Mesothelial cell of epicardium (in vitro differentiated cells): ENCODE data around the gene PDE4D. TPM values are rescaled to one million over a fixed set of nuclear protein-coding genes. Genes with fewer than 3 reads are reported as not detected.

ENCODE experiments used
- DNase-seq, 2 experiments: peaks; one replicate each; pipeline ENCODE4 v3.0.0; 2021; ENCODE audit warnings: low spot score in 2 of 2; ENCODE audit not compliant: unreplicated experiment in 2 of 2
- H3K27ac Mint-ChIP-seq: 2 replicates; pipeline ENCODE4 v1.8.0; 2021; ENCODE audit warnings: mixed read lengths
- H3K27me3 Mint-ChIP-seq: 2 replicates; pipeline ENCODE4 v1.8.0; 2021; ENCODE audit warnings: low read depth, mixed read lengths
- H3K36me3 Mint-ChIP-seq: 2 replicates; pipeline ENCODE4 v1.8.0; 2021; ENCODE audit warnings: mixed read lengths
- H3K4me1 Mint-ChIP-seq: 2 replicates; pipeline ENCODE4 v1.8.0; 2021; ENCODE audit warnings: mixed read lengths
- H3K4me3 Mint-ChIP-seq: 2 replicates; pipeline ENCODE4 v1.8.0; 2021; ENCODE audit warnings: mild to moderate bottlenecking, moderate library complexity, mixed read lengths
- H3K9me3 Mint-ChIP-seq: 2 replicates; pipeline ENCODE4 v1.8.0; 2021; ENCODE audit warnings: mixed read lengths
- total RNA-seq: library from RNA; stranded (reverse); gene quantifications from 3 replicates; pipeline ENCODE4 v1.2.1, GENCODE V29; 2021
- TF ChIP-seq, protein P1 (sequence below): fragments of 200-600 bp; sonication (generic); IDR thresholded peaks from one replicate; pipeline ENCODE4 v1.5.0; 2021; ENCODE audit warnings: antibody characterized with exemption; ENCODE audit not compliant: unreplicated experiment

PDE4D gene
- total RNA-seq, 1 donor from 2014 or later, result 105 TPM

DNA sequence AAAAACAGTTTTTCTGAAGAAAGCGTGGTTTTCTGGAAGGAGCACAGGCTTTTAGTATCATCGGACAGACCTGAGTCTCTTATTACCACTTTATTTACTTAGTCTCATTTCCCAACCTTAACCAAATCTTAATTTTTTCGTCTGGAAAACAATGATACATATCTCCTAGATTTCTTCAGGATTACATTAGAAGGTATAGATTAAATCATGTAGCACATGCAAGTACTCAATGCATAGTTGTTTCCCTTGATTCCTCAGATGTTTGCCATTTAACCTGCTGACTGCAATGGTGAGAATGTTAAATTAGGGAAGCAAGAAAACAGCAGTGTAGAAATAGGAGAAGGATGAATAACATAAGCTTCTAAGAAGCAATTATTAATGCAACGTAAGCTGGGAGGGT lies 289.4 kb downstream of the PDE4D start:
- Mint-ChIP-seq H3K4me1 (peaks cover 25% of the 10 kb centered on the region), H3K36me3 (peaks cover 6% of the 10 kb centered on the region), H3K27me3 (no peaks in the 10 kb centered on the region), H3K27ac (no peak overlapping the region), H3K9me3 (peaks cover 7% of the 10 kb centered on the region), H3K4me3 (no peak overlapping the region)
- TF ChIP-seq, protein P1, sequence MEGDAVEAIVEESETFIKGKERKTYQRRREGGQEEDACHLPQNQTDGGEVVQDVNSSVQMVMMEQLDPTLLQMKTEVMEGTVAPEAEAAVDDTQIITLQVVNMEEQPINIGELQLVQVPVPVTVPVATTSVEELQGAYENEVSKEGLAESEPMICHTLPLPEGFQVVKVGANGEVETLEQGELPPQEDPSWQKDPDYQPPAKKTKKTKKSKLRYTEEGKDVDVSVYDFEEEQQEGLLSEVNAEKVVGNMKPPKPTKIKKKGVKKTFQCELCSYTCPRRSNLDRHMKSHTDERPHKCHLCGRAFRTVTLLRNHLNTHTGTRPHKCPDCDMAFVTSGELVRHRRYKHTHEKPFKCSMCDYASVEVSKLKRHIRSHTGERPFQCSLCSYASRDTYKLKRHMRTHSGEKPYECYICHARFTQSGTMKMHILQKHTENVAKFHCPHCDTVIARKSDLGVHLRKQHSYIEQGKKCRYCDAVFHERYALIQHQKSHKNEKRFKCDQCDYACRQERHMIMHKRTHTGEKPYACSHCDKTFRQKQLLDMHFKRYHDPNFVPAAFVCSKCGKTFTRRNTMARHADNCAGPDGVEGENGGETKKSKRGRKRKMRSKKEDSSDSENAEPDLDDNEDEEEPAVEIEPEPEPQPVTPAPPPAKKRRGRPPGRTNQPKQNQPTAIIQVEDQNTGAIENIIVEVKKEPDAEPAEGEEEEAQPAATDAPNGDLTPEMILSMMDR, result no peak
- DNase-seq, result no peak

DNA sequence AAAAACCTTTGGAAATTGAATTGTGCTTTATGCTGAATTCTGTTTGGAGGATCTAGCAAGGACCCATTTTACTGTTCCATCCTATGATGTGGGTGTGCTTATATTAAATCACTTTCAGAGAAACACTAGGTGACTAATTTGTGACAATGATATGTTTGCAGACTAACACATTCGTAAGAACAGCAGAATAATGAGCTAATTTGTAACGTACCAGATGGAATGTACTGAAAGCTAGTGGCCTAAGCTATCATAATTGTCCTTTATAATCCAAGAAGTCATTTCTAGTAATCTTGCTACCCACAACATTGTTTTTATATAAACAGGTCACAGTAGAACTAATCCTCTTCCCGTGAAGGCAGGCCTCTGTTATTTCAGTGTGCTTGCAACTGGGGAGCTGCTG lies 292.5 kb downstream of the PDE4D start:
- H3K27ac Mint-ChIP-seq, result no peak overlapping the region
- peaks cover 7% of the 10 kb centered on the region for H3K9me3 Mint-ChIP-seq
- no peak for DNase-seq
- H3K4me1 Mint-ChIP-seq, result peaks cover 33% of the 10 kb centered on the region
- H3K27me3 Mint-ChIP-seq, result no peaks in the 10 kb centered on the region
- no peak overlapping the region for H3K4me3 Mint-ChIP-seq
- TF ChIP-seq, protein P1, result no peak
- H3K36me3 Mint-ChIP-seq, result peaks cover 6% of the 10 kb centered on the region

DNA sequence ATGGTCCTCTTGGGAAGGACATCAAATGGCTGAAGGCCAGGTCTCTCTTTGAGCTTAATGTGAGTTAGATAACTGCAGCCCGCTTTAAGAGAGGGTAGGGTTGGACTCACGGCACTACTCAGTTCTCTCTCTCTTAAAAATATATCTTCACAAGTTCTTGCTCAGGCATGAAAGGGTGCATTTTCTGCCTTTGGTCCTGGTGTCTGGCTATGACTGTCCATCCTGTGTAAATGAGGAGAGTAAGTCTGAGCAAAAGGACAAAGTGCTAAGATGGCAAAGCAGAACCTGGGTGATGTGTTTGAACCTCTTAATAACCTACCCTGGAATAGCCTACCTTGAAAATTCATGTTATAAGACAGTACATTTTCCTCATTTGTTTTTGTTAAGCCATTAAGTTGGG lies 293.4 kb downstream of the PDE4D start:
- peaks cover 31% of the 10 kb centered on the region for H3K4me1 Mint-ChIP-seq

DNA sequence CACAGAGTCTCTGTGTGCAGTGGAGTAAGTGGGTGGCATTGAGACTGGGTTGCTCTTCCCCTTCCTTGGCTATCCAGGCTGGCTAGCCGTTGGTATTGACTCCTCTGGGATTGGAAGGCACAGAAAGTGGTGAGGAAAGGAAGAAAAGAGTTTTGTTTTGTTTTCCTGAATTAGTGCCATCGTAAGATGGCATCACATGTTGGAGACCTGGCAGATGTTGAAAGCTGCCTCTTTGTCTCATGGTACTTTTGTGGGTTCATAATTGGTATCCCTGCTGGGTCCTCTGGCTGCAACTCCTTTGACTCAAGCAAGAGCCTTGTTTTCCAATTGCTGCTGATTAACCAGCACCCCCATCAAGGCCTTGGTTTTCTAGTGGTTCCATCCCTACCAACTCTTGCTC lies 293.8 kb downstream of the PDE4D start:
- Mint-ChIP-seq H3K27me3 (no peaks in the 10 kb centered on the region), H3K27ac (no peak overlapping the region), H3K4me1 (peaks cover 30% of the 10 kb centered on the region), H3K9me3 (peaks cover 12% of the 10 kb centered on the region), H3K36me3 (peaks cover 9% of the 10 kb centered on the region), H3K4me3 (no peak overlapping the region)
- DNase-seq, result no peak
- TF ChIP-seq, protein P1, result no peak

More for the DNA sequence above, 293.4 kb downstream of the PDE4D start:
- Mint-ChIP-seq H3K27me3 (no peaks in the 10 kb centered on the region), H3K27ac (no peak overlapping the region), H3K9me3 (peaks cover 10% of the 10 kb centered on the region), H3K4me3 (no peak overlapping the region), H3K36me3 (peaks cover 8% of the 10 kb centered on the region)
- no peak for DNase-seq
- TF ChIP-seq, protein P1, result no peak

- no peaks in the 10 kb centered on the region for H3K27me3 Mint-ChIP-seq
- peak overlapping the region; percentile 94 for H3K27ac Mint-ChIP-seq
- peaks cover 13% of the 10 kb centered on the region for H3K36me3 Mint-ChIP-seq
- no peak for DNase-seq
- H3K4me1 Mint-ChIP-seq, result peaks cover 25% of the 10 kb centered on the region
- H3K4me3 Mint-ChIP-seq, result peak overlapping the region; percentile 38
- H3K9me3 Mint-ChIP-seq, result peaks cover 16% of the 10 kb centered on the region
- TF ChIP-seq, protein P1, result no peak
Observed at GRCh38 chr5:59598547-59598874, 295.0 kb downstream of the PDE4D start.
